Ovary (tissue), 9 donors: ENCODE data around the gene DGKA. TPM values are rescaled to one million over a fixed set of nuclear protein-coding genes. Genes with fewer than 3 reads are reported as not detected.

ENCODE experiments used
- DNase-seq, 5 donors: peaks; one replicate each; pipeline ENCODE4 v3.0.0-alpha.2; 2019 to 2020
- H3K27ac ChIP-seq, 2 donors: fragments of 200-600 bp; one replicate each; pipeline versions ENCODE4 v1.5.1 to v1.8.0; 2019 to 2022
- H3K27me3 ChIP-seq: fragments of 200-600 bp; one replicate; pipeline ENCODE4 v1.8.0; 2022
- H3K36me3 ChIP-seq: fragments of 200-600 bp; sonication (generic); one replicate; pipeline ENCODE4 v1.5.1; 2019
- H3K4me1 ChIP-seq: one replicate; pipeline ENCODE4 v1.8.1; 2013; ENCODE audit warnings: mild to moderate bottlenecking, moderate library complexity; ENCODE audit not compliant: insufficient read depth
- H3K4me3 ChIP-seq: fragments of 200-600 bp; sonication (generic); one replicate; pipeline ENCODE4 v1.5.1; 2017
- H3K9me3 ChIP-seq, 2 donors: fragments of 200-600 bp in 1 of 2; sonication (generic) in 1 of 2; one replicate each; pipeline versions ENCODE4 v1.5.1 to v1.8.1; 2013 to 2019; ENCODE audit warnings: mild to moderate bottlenecking in 1 of 2, moderate library complexity in 1 of 2
- EP300 ChIP-seq: sonication (generic); formaldehyde crosslinking; IDR thresholded peaks from one replicate; pipeline ENCODE4 v1.6.1; 2017; ENCODE audit warnings: antibody characterized with exemption
- POLR2A ChIP-seq: fragments of 450-650 bp; IDR thresholded peaks from one replicate; pipeline ENCODE4 v1.6.1; 2017; ENCODE audit warnings: antibody characterized with exemption, mild to moderate bottlenecking, moderate library complexity
- WGBS, 3 donors: extraction: QIAGEN DNeasy Blood & Tissue Kit in 1 of 3; methylation state at CpG; one replicate each; pipeline versions ENCODE4 v1.1.5 to v1.1.7; 2013 to 2017; 5-methylcytosine and 5-hydroxymethylcytosine counted together
- intact Hi-C, 4 donors: fragments of 100-400 bp; cut with DNase I; formaldehyde crosslinking; loops; one replicate each; pipeline versions ENCODE4 v1.11.0 to v1.15.1; 2022 to 2023
- polyA plus RNA-seq, 2 donors: library from polyadenylated mRNA; stranded (reverse); fragments of 200-250 nt in 1 of 2; fragments of 350-450 nt in 1 of 2; fragmentation: Illumina TruSeq in 1 of 2; extraction: RNeasy Lipid Tissue Mini Kit (QIAGEN cat#74804) in 1 of 2; gene quantifications; one replicate each; pipeline ENCODE4 v1.2.3, GENCODE V29; 2013 to 2014
- total RNA-seq, 7 donors: library from RNA; depleted of rRNA in 2 of 7; stranded (reverse); fragments of >200 nt in 2 of 7; fragmentation: NEBNext Ultra II Directional in 3 of 7; extraction: Animal tissue kit (Norgen Biotek cat#: 25700) in 3 of 7; gene quantifications; one replicate each; pipeline versions ENCODE4 v1.1.0 to v1.2.4, GENCODE V29; 2016 to 2023
- TF ChIP-seq, protein P1 (sequence below), 3 donors: fragments of 450-650 bp in 2 of 3; fragments of 200-600 bp in 1 of 3; IDR thresholded peaks; one replicate each; pipeline versions ENCODE4 v1.5.1 to v1.8.0; 2016 to 2022; ENCODE audit warnings: antibody characterized with exemption in 3 of 3, mild to moderate bottlenecking in 1 of 3
- donor health status: DM: no; HTN: no; CAD: no; lungs with moderate emphysema.
- donor health status: DM: no; HTN: no; CAD: no.
- donor health status: Bipolar disorder and iron deficiency.
- donor health status: DM: yes; HTN: yes; CAD: no.
- donor health status: DM: no; HTN: no; CAD: no.
- donor health status: DM: yes; HTN: yes; CAD: no.

DGKA gene
- total and polyA plus RNA-seq, 9 donors = 13.3 to 50.1 (median 26.0) TPM

DNA sequence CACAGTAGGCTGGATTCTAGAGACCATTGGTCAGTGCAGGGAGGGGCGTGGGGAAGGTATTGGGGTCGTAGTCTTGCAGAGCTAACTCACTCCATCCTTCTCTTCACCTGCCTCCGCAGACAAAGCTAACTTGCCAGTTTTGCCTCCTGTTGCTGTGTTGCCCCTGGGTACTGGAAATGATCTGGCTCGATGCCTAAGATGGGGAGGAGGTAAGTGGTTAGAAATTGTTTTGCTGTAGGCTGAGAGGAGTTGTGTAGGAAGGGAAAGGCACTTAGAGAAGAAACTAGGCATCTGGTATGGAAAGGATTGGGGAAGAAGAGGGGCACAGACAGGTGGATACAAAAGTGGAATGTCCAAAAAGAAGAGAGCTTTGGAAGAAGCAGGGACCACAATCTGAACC, 11.1 kb downstream of the DGKA start:
- TF ChIP-seq POLR2A = no peak
- TF ChIP-seq, protein P1, sequence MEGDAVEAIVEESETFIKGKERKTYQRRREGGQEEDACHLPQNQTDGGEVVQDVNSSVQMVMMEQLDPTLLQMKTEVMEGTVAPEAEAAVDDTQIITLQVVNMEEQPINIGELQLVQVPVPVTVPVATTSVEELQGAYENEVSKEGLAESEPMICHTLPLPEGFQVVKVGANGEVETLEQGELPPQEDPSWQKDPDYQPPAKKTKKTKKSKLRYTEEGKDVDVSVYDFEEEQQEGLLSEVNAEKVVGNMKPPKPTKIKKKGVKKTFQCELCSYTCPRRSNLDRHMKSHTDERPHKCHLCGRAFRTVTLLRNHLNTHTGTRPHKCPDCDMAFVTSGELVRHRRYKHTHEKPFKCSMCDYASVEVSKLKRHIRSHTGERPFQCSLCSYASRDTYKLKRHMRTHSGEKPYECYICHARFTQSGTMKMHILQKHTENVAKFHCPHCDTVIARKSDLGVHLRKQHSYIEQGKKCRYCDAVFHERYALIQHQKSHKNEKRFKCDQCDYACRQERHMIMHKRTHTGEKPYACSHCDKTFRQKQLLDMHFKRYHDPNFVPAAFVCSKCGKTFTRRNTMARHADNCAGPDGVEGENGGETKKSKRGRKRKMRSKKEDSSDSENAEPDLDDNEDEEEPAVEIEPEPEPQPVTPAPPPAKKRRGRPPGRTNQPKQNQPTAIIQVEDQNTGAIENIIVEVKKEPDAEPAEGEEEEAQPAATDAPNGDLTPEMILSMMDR (IDR thresholded peaks at IDR 0.05) = no peak
- no peak for TF ChIP-seq EP300
- Histone ChIP-seq H3K27ac (no peak overlapping the region), H3K36me3 (no peaks in the 10 kb centered on the region)

GRCh38 chr12:55942577-55943136, 11.7 kb downstream of the DGKA start:
- intact Hi-C loops = loop anchor here in 2 of 4 donors (5.0 kb wide), 2 partner anchors 200 to 210 kb away; partner anchors contain the start of gene GDF11 (in 1 of the 2)
- no peaks in the 10 kb centered on the region for H3K36me3 ChIP-seq

More for the DNA sequence above, 11.1 kb downstream of the DGKA start:
- H3K4me1 ChIP-seq = peaks cover 1% of the 10 kb centered on the region
- no peaks in the 10 kb centered on the region for H3K27me3 ChIP-seq
- H3K9me3 ChIP-seq = no peaks in the 10 kb centered on the region
- H3K4me3 ChIP-seq = no peak overlapping the region
- intact Hi-C loops = loop anchor here in 2 of 4 donors (5.0 kb wide), 2 partner anchors 200 to 210 kb away; partner anchors contain the start of gene GDF11 (in 1 of the 2)
- 88 to 92% (median 89%) methylated on average over 4 of the region's 4 CpGs for WGBS, 3 donors
- DNase-seq = no peak

DNA sequence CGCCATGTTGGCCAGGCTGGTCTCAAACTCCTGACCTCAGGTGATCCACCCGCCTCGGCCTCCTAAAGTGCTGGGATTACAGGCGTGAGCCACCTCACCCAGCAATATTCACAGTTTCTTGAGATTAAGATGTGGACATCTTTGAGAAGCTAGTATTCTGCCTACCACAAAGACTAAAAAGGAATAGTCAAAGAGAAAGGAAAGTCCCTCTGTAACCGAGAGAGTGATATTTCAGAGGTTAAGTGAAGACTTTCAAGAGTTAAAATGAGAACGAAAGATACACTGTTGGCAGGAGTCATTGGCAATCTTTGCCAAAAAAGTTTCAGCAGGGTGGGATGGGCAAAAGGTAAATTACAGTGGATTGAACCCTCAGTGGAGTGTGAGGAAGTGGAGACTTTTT, 15.6 kb downstream of the DGKA start:
- Histone ChIP-seq H3K27me3 (no peaks in the 10 kb centered on the region), H3K27ac (no peak overlapping the region), H3K4me1 (no peaks in the 10 kb centered on the region), H3K36me3 (no peaks in the 10 kb centered on the region), H3K4me3 (no peak overlapping the region), H3K9me3 (no peaks in the 10 kb centered on the region)
- WGBS, 3 donors = 80 to 84% (median 83%) methylated on average over 6 of the region's 6 CpGs
- intact Hi-C loops = no loop called here
- no peak for DNase-seq
- TF ChIP-seq EP300 = no peak
- TF ChIP-seq POLR2A = no peak
- TF ChIP-seq, protein P1 (IDR thresholded peaks at IDR 0.05) = no peak

More at GRCh38 chr12:55942577-55943136, 11.7 kb downstream of the DGKA start:
- H3K4me1 ChIP-seq = peaks cover 1% of the 10 kb centered on the region
- no peak overlapping the region for H3K27ac ChIP-seq
- WGBS, 3 donors = 95 to 100% (median 100%) methylated on average over 1 of the region's 1 CpG
- H3K27me3 ChIP-seq = no peaks in the 10 kb centered on the region
- no peak for DNase-seq
- TF ChIP-seq POLR2A (no peak), EP300 (no peak)
- TF ChIP-seq, protein P1 (IDR thresholded peaks at IDR 0.05) = no peak
- H3K9me3 ChIP-seq = no peaks in the 10 kb centered on the region
- H3K4me3 ChIP-seq = no peak overlapping the region

DNA sequence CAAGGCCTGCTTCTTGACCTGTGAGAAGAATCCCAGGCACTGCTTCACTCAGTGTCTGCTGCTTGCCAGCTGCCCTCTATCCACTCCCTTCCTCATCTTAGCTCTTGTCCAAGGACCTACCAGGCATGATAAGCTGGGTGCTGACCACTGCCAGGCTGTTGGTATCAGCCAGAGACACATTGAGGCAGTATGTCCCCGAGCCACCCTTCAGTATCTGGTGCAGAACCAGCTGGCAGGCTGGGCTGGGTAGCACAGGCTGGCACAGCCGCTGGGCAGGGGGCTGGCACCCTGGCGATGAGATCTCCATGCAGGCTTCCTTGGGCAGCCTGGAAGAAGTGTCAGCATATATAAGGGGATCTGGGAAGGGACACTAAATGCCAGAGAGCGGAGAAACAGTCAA, 24.4 kb downstream of the DGKA start:
- intact Hi-C loops = no loop called here
- Histone ChIP-seq H3K27ac (no peak overlapping the region), H3K4me3 (no peak overlapping the region), H3K36me3 (no peaks in the 10 kb centered on the region), H3K9me3 (no peaks in the 10 kb centered on the region), H3K4me1 (peaks cover 3% of the 10 kb centered on the region), H3K27me3 (no peaks in the 10 kb centered on the region)
- no peak for DNase-seq
- WGBS, 3 donors = 77 to 93% (median 82%) methylated on average over 4 of the region's 4 CpGs
- no peak for TF ChIP-seq POLR2A
- TF ChIP-seq EP300 = no peak
- TF ChIP-seq, protein P1 (IDR thresholded peaks at IDR 0.05) = no peak
